CD4-positive, alpha-beta T cell treated with Interleukin-6 at 100 ng/mL for 8 hours (primary cell): ENCODE data around the gene CCDC83.
A peak's percentile ranks its signal among the peaks of the same experiment; 100 is the strongest.
"Not testable (repeated sequence)": the region's sequence is repeated elsewhere in the genome, so short reads cannot be mapped to it uniquely, and the experiment has no call there.

Experiments used
- DNase-seq: peaks from one replicate; pipeline ENCODE4 v3.0.0-alpha.2; 2020; ENCODE audit warnings: mixed read lengths, low spot score

CCDC83 gene

DNA sequence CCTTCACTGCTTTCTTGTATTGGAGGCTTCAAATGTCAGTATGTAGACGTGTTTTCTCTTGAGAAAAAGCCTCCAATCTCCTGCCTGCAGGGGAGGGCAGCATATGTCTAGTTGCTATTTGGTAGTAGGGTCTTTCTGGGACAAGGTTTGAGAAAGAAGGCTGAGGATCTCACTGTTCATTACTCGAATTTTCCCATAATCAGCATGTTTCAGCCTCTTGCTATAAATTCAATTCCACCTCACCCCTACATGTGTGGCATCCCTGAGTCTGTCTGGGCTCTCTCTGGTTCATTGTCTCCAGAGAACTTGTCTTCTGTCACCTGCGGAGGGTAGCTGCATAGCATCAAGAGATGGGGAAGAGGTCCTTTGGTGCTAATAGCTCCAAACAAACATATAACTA lies 19.5 kb upstream of the CCDC83 start:
- DNase-seq: no peak

DNA sequence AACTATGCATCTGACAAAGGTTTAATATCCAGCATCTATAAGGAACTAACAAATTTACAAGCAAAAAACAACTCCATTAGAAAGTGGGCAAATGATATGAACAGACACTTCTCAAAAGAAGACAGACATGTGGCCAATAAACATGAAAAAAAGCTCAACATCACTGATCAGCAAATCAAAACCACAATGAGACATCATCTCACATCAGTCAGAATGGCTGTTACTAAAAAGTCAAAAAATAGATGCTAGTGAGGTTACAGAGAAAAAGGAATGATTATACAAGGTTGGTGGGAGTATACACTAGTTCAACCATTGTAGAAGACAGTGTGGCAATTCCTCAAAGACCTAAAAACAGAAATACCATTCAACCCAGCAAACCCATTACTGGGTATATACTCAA lies 14.3 kb upstream of the CCDC83 start:
- DNase-seq: not testable (repeated sequence)

DNA sequence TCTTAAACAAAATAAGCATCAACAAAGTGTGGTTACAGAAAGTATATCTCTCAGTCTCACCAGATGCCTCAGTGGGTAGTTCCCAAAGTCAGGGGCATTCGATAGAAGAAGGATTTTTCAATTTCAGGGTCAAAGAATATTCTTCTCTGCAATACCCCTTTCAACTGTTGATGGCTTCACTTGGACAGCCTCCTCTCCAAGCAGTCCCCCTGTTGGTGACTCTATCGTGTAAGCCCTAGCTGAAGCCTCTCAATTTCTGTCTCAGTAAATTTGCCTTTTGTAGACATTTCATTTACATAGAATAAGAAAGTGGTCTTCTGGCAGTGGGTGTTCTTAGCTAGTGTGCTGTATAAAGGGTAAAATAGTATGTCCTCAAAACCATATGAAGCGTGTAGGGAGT lies 11.3 kb upstream of the CCDC83 start:
- no peak for DNase-seq

DNA sequence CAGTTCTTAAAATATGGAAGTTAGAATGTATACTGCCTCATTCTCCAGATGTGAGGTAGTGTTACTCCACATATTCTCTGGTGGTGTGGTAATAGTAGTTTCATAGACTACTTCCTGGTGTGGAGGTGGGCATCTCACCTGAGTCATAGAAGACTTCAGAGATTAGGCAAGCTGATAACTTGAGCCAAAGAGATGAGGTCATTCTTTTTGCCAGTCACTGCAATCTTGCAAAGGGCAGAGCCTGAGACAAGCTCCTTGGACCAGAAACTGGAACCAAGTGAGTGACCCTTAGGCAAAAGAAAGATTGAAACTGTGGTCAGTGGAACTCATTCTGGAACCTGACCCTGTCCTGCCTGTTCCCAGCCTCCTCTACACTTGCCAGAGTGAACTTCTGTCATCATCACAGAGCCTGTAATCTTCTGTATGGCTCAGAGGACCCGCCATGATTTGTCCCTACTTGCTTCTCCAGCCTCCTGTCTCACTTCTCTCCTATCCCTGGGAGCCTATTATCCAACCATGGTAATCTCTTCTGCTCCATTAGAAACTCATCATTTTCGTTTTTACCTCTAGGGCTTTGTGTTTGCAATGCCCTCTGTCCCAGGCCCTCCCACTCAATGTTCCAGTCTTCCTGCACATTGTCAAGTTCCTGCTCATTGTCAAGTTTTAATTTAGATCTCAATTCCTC lies 10.6 kb upstream of the CCDC83 start:
- no peak for DNase-seq

DNA sequence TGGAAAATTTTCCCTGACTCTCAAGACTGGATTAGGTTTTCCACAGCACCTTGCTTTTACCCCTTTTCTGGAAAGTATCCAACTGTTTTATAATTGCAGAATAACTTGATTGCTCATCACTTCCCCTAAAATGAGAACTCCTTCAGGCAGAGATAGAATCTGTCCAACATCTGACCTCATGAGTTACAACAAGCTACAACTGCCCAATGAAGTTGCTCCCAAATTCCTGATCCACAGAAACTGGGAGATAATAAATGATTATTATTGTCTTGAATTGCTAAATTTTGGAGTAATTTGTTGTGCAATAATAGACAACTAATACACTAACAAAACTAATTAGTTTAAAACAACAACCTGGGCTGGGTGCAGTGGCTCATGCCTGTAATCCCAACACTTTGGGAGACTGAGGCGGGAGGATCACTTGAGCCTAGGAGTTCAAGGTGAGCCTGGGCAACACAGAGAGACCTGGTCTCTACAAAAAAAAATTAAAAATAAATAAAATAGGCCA lies 10.0 kb upstream of the CCDC83 start:
- no peak for DNase-seq

DNA sequence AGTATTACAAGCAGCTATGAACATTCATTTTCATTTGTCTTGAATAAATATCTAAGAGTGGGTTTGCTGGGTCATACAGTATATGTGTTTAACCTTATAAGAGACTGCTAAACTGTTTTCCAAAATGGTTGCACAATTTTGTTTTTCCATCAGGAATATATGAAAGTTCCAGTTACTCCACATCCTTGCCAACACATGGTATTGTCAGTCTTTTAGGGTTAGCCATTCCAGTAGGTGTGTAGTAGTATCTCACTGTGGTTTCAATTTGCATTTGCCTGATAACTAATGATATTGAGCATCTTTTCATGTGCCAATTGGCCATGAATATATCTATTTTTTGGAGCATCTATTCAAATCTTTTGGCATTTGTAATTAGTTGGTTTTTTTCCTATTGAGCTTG lies 7.7 kb upstream of the CCDC83 start:
- DNase-seq: no peak

DNA sequence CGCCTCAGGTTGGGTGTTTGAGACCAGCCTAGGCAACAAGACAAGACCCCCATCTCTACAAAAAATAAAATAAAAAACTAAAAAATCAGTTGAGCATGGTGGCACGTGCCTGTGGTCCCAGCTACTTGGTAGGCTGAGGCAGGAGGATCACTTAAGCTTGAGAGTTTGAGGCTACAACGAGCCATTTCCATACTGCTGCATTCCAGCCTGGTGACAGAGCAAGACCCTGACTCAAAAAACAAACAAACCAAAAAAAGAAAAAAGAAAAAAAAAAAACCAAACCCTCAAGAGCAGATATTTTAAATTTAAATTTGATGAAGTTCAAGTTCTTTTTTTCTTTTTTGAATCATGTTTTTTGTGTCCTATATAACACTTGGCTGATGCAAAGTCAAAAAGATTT lies 7.2 kb upstream of the CCDC83 start:
- DNase-seq: no peak

DNA sequence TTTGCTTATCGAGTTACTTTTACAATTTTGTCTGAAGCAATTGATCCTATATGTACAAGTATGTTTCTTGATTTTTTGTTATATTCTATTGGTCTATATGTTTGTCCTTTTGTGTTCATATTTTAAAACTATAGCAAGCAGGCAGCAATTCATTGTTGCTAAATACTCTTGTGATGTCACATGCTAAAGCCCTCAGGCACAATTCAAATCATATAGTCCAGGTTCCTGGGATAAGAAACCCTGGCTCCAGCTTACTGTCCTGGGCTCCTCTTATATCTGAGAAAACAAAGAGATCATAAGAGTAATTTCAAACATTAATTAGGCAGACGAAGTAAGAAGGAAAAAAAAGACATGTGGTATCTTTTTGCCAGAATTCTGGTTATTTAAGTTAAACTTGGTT lies 6.6 kb upstream of the CCDC83 start:
- no peak for DNase-seq

DNA sequence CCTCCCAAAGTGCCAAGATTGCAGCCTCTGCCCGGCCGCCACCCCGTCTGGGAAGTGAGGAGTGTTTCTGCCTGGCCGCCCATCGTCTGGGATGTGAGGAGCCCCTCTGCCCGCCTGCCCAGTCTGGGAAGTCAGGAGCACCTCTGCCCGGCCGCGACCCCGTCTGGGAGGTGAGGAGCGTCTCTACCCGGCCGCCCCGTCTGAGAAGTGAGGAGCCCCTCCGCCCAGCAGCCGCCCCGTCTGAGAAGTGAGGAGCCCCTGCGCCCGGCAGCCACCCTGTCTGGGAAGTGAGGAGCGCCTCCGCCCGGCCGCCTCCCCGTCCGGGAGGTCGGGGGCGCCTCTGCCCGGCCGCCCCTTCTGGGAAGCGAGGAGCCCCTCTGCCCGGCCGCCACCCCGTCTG lies 2.4 kb upstream of the CCDC83 start:
- not testable (repeated sequence) for DNase-seq

DNA sequence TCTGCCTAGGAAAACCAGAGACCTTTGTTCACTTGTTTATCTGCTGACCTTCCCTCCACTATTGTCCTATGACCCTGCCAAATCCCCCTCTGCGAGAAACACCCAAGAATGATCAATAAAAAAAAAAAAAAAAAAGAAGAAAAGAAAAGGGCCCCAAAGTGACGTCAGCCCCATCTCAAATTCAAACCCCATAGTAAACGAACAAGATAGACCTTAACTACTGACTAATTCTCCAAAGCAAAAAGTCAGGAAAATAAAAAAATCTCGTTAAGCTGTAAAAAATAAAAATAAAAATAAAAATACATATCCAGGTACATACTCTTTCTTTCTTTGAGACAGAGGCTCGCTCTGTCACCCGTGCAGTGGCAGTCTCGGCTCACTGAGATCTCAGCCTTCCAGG lies 1.6 kb upstream of the CCDC83 start:
- DNase-seq: not testable (repeated sequence)

DNA sequence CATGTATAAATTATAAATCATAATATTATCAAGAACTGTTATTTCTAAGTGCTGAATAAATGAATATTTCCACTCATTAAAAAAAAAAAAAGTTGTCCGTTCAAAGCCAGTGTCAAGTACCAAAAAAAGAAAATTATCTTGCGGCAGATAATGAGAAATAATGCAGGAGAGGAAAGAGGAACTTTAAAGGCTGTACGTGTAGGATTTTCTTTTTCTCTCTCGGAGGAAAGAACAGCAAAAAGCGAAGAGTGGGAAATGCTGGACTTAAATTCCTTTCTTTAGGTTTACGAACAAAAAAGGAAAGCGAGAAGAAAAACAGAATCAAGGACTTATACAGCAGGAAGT lies 999 bp upstream of the CCDC83 start:
- no peak for DNase-seq

DNA sequence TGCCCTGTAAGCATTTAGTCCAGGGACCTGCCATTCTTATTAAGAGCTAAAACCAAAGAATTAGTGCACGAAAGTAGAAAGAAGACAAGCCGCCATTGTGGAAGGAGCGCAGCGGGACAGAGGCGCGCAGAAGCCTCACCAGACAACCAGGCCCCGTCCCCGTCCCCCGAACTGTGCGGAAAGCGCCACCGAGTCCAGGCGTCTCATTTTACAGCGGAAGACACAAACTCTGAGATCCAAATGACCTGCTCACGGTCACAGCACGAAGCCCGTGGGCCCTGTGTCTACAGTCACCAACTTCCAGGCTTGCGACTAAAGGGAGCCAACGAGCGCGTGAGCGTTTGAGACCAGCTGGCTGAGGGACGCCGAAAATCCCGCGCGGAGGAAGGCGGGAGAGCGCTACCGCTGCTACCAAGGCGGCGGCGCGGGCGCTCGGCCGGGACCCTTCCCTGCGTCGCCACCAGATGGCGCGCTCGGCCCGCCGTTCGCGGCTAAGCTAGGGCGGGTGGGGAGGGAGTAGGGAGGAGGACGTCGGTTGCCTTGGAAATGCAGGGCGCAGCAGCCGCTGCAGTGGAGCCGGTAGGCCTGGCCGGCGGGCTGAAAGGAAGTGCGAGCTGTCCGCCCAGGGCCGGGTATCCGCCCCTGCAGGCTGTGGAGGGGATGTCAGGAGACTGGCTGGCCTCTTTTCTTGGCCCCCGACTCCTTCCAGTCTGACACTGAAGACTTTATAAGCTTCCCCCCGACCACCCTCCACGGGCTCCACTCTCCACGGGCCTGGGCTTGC lies 434 bp upstream of the CCDC83 start:
- DNase-seq: peak; percentile 91

DNA sequence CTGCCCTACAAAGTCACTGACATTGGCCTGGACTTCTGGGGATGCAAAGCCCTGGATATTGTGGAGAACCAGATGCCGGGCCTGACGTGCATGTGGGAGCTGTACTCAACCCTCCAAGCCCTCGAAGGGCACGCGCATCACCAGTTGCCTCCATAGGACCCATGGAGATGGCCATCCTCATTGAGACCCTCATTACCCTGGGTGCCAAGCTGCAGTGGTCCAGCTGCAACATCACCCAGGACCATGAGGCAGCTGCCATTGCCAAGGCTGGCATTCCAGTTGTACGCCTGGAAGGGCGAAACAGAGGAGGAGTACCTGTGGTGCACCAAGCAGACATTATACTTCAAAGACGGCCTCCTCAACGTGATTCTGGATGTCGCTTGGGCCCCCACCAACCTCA lies 1.9 kb downstream of the CCDC83 start:
- no peak for DNase-seq

DNA sequence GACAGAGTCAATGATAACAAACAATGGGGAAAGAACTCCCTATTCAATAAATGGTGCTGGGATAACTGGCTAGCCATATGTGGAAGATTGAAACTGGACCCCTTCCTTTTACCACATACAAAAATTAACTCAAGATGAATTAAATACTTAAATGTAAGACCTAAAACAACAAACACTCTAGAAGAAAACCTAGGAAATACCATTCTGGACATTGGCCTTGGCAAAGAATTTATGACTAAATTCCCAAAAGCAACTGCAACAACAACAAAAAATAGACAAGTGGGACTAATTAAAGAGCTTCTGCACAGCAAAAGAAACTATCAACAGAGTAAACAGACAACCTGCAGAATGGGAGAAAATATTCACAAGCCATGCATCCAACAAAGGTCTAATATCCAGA lies 4.4 kb downstream of the CCDC83 start:
- DNase-seq: not testable (repeated sequence)

DNA sequence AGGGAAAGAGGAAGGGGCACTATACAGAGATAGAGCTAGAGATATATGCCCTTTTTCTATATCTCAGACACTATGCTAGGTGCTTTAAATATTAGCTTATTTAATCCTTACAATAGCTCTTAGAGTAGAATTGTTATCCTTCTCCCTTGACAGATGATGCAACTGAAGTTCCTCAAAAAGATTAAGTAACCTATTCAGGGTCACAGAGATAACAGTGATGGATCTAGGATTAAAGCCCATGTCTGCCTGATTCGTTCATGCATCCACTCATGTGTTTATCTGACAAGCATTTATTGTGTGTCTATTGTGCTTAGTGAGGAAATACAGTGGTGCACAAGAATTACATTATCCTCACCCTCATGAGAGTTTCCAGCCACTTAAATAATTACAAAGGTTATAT lies 8.7 kb downstream of the CCDC83 start:
- no peak for DNase-seq

DNA sequence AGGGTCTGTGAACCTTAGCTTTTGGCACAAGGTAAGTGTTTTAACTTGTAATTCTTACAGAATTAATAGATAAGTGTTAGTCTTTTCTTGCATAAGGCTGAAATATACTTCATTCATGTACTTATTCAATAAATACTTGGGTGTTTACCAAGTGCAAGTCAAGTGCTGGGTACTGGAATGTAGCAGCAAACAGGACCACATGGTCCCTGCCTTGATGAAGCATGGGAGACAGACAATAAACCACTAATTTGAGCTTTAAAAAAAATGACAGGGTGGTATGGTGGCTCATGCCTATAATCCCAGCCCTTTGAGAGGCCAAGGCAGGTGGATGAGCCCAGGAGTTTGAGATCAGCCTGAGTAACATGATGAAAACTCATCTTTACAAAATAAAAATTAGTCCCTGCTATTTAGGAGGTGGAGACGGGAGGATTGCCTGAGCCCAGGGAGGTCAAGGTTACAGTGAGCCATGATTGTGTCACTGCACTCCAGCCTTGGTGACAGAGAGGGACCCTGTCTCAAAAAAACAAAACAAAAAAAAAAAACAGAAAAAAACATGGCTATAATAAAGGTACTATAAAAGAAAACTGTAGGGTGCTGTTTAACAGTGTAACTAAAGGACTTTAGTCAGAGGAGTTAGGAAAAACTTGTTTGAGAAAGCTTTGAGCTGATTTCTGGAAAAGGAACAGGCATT lies 11.1 kb downstream of the CCDC83 start:
- no peak for DNase-seq

DNA sequence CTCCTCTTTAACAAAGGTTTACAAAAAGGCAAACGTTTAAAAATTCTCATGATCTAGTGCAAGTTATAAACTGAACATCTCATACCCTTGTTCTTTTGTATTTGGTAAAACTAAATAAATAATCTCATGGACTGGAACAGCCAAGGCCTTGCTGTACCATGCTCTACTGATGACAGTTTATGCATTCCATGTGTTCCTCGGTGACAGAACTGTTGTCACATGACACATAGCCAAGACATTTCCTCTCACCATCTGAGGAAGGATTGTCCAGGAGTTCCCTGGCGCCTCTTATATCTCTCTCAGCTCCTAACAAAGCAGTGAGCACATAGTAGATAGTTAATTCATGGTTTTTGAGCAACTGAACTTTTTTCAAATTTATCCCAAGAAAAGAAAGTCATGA lies 12.6 kb downstream of the CCDC83 start:
- no peak for DNase-seq

DNA sequence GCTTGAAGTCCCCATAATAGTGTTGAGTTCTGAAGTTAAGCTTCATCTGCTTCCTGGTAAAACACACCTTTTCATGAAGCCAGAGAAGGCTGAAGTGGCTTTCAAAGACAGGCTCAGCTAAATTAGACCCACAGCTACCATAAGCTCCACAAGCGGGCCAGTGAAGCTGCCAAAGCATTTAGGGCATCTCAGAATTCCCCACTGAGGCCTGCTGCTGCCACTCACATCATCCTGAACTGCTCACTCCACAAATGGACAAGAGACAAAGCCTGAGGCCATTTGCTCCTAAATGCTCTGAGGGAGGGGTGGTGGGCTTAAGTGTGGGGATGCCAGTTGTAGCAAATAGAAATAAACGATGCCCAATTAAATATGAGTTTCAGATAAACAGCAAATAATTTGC lies 14.6 kb downstream of the CCDC83 start:
- no peak for DNase-seq

DNA sequence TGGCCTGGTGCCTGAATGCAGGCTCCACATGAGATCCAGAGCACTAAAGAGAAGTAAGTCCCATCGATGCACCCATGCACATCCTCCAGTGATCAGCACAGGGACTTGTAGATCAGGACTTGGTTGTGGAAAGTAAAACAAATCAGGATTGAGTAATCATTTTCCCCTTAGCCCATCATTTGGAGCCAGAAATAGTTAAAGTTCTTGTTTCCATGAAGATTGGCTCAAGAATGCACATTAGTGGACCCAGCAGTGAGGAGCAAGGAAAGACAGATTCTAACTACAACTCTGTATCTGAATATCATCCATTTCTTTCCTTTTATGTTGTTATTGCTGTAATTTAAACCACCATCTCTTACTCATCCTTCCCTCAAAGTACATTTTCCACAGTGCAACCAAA lies 19.1 kb downstream of the CCDC83 start:
- DNase-seq: no peak

DNA sequence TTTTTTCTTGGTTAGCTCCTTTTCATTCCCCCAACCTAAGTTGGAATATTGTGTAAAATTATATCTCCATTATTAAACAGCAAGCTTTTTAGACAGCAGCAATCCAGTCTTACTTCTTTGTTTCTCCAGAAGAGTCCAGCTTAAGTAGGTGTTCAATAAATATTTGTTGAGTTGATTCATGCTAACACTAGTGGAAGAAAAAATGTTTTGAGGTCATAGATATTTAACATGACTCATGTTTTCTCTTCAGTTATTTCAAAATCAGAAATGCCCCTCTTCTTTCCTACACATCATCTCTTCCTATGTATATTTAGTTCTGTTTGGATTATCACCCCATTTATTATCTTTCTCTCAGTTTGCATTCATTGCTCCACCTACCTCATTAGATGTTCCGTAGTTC lies 20.3 kb downstream of the CCDC83 start:
- no peak for DNase-seq

DNA sequence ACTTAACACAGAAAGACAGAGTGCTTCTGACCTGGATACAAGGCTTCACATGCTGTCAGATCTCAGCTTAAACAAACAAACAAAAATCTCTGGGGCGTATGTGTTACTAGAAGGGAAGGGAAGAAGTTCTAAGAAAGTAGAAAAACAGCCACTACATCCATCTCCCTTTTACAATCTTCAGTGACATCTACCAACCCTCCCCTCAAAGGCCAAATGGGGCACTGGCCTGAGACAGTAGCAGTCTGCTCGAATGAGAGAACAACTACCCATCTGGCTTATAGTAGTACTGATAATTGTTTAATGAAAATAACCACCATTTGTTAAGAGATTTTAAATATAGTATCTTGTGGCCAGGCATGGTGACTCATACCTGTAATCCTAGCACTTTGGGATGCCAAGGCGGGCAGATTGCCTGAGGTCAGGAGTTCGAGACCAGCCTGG lies 29.4 kb downstream of the CCDC83 start:
- no peak for DNase-seq

DNA sequence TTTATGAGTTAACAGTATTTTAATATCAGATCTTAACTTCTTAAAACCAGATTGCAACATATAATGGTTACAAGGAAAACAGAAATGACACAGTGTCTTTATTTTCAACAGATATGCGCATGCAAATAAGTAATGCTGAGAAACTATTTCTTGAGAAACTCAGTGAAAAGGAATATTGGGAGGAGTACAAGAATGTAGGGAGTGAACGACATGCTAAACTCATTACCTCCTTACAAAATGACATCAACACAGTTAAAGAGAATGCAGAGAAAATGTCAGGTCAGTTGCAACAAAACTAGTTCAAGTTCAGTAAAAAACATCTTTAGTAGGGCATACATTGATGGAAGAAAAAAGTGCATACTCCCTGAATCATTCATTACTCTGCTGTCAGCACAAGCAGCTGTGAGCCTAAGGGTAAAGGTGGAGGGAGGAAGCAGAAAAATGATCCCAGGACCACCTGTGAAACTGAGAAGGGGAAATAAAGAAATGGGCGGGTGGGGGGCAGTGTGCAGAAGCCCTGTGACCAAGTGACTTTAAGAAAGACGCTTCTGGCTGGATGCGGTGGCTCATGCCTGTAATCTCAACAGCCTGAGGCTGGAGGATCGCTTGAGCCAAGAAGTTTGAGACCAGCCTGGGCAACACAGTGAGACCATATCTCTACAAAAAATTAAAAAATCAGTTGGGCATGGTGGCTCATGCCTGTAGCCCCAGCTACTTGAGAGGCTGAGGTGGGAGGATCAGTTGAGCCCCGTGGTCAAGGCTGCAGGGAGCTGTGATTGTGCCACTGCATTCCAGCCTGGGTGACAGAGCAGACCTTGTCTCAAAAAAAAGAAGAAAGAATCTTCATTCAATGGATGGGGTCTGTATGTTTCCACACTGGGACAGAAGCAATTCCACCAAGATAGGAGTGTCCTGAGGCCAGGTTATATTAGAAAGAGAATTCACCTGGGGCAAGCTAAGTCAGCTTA lies 31.2 kb downstream of the CCDC83 start:
- no peak for DNase-seq
